ENCODE measurements around the gene MYO9A.

The MYO9A gene, protein sequence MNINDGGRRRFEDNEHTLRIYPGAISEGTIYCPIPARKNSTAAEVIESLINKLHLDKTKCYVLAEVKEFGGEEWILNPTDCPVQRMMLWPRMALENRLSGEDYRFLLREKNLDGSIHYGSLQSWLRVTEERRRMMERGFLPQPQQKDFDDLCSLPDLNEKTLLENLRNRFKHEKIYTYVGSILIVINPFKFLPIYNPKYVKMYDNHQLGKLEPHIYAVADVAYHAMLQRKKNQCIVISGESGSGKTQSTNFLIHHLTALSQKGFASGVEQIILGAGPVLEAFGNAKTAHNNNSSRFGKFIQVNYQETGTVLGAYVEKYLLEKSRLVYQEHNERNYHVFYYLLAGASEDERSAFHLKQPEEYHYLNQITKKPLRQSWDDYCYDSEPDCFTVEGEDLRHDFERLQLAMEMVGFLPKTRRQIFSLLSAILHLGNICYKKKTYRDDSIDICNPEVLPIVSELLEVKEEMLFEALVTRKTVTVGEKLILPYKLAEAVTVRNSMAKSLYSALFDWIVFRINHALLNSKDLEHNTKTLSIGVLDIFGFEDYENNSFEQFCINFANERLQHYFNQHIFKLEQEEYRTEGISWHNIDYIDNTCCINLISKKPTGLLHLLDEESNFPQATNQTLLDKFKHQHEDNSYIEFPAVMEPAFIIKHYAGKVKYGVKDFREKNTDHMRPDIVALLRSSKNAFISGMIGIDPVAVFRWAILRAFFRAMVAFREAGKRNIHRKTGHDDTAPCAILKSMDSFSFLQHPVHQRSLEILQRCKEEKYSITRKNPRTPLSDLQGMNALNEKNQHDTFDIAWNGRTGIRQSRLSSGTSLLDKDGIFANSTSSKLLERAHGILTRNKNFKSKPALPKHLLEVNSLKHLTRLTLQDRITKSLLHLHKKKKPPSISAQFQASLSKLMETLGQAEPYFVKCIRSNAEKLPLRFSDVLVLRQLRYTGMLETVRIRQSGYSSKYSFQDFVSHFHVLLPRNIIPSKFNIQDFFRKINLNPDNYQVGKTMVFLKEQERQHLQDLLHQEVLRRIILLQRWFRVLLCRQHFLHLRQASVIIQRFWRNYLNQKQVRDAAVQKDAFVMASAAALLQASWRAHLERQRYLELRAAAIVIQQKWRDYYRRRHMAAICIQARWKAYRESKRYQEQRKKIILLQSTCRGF (N-terminal part only)

DNA sequence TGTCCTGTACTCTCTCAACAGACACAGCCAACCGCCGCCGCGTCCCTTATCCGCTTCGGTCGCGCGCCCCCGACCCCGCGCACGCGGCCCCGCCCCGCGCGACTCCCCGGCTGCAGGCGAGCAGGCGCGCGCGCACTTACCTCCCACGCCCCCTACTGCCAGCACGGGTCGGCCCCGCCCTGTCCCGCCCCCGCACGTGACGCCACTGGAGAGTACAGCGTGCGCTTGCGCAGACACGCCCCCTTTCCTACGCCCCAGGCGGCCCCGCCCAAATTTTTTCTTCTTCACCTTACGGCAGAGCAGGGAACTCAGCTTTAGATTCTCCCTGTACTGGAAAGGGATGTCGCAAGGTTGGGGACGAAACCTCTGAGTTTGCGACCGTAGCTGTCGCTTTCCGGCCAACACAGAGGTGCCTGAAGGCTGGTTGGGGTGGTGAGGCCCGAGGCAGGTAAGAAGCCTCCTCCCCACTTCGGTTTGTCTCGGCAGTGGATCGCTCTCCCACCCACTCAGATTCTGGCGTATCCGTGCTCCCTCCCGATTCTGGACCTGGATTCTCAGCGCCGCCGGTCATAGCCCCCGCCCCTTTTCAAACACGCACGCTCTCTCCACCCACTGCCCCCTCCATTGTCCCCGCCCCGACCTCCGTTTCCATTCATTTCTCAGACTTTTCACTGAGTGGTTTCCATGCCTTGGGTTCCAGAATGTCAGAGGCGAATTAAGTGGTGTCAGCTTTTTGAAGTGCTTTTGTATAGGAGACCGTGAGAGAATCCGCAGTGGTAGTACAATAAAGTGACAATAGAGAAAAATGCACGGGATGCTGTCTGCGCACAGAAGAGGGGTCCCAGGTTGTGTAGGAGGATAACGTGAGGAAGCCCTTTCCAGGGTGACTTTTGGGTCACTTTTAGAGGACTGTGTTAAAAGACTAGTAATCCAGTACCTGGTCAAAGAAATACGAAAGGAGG lies at the start of gene MYO9A, which contains the start of gene SENP8:
Gene MYO9A (minus strand): TSS at position 134 of the 962 bp plus-strand sequence. CDS start 71,587 bp downstream, outside the sequence.
Gene SENP8 (plus strand): TSS at position 387 of the 962 bp plus-strand sequence. CDS start 21,221 bp downstream, outside the sequence.
- peak; percentile 95 to 96 for DNase-seq (ENCODE audit: low read depth in 2 of 2)

DNA sequence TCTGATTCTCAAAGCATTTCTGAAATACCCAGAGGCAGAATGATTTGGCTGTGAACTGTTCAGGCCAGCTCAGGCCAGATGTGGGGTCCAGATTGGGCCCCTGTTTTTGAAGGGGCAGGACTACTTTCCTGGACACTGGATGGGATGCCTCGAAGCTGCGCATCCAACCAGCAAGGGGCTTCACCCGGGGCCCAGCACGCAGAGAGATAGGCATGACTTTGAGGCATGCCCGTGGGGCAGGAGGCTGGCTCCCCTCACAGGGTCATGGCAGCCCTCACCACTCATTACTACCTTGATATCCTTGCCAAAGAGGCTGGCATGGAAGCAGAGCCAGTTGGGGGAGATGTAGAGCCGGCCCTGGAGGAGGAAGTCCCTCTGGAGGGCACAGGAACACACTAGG lies 49.5 kb upstream of the MYO9A start:
- DNase-seq (ENCODE audit: low read depth in 2 of 2): no peak

DNA sequence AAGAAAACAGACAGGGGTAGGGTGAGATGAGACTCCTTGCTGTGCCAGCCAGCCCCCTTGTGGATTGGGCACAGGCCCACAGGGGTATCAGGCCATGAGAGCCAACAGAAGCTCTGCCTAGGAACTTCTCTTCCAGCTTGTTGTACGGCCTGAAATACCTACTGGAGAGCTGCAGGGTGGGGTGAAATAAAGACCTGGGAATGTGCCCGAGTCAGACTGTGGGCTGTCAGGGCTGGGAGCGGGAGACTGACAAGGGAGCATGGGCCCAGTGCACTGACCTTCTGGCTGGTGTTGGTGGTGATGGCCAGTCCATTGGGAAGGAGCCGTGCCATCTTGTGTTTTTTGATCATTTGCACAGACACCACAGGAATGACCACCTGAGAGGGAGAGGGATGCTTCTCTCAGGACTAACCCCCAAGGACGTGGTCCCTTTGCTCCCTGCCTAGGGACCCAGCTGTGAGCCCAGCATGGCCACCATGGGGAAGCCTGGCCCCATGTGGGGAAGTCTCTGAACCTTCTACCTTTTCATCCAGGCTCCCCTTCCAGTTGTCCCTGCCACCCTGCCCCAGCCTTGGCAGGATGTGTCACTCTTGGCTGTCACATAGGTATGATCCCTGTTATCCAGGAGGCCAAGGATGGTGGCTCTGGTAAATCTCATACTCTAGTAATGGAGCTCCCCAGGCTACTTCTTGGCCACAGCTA lies 48.9 kb upstream of the MYO9A start:
- no peak for DNase-seq (ENCODE audit: low read depth in 2 of 2)

DNA sequence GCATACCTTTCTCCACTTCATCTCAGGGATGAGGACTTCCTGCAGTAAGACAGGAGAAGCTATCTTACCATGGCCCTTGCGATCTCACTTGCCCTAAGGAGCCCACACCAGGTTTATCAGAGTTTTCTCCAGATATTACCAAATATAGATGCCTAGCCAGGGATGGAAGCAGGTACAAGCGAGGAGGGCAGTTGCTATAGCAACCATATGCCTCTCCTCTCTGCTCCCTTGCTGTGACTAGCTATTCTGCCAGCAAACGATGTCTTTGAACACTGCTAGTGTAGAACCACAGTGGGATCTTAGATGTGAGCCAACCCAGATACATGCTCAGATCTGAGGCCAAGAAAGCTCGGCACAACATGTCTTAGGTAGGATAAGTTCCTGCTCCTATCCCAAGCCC lies 45.8 kb upstream of the MYO9A start:
- no peak for DNase-seq (ENCODE audit: low read depth in 2 of 2)

DNA sequence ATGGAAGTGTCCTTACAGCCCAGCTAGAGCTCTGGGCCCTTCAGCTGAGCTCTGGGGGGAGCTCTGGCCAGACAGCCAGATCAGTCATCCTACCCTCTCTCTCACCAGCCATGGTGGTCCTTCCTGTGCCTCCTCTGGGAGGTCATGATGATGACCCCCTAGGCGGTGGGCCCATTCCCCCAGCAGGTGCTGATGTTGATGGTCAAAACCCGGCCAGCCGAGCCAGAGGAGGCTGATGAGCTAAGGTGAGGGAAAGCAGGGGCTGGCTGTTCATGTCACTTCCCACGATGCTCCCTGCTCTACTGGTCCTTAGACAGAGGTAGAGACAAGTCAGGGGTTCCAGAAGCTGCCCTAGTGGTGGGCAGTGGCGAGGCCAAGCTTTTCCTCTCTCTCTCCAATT lies 44.6 kb upstream of the MYO9A start:
- no peak for DNase-seq (ENCODE audit: low read depth in 2 of 2)

DNA sequence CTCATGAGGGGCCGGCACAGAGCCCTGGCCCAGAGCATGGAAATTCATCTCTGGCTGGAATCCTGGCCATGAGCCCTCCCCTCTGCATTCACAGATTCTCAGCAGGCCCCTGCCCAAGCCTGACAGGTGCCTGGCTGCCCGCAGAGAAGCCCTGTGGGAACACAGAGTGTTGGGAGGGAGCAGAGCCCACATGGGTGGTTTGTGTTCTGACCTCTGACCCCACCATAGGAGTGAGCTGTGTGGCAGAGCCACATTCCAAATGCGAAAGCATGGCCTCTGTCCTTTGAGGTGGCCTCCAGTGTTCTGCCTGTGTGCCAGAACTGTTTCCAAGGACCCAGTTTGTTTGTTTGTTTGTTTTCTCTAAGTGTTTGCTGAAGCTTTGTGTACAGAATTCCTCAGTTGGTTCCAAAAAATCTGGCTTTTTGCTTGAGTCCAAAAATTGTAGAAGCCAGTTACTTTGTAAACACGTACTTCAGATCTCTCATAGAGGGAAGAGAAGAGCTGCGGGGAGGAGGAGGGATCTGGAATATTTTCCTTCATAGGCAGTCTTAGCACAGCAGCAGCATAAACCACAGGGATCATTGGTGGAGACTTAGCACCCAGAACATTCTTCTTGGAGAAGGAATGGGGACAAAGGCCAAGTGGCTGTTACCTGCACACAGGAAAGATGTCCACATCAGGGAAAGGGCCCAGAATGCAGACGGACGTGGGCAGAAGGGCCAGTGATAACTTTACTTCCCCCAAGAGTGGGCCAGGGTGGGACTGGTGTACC lies 43.6 kb upstream of the MYO9A start:
- no peak for DNase-seq (ENCODE audit: low read depth in 2 of 2)

DNA sequence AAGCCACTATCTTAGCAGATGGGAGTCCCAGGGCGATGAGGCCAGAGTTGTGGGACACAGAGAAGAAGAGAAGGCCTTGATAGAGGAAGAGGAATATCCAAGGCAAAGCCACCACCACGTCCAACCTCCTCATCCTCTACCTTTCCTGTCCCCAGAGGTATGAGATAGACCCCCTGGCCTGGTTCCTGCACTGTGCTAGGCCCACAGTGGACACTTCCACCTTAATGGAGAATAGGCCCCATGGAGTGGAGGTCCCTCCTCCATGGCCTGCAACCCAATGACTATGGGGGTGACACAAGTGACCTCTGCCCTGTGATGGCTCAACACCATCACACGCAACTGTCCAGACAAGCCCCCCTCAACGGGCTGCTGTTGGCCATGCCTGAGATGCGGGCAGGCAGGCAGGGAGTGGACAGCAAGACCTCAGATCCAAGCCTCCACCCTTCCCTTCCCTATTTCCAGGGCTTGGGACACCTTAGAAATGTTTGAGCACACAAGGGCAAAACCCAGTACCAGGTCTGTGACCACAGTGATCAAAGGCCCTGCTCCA lies 42.8 kb upstream of the MYO9A start:
- DNase-seq (ENCODE audit: low read depth in 2 of 2): no peak

DNA sequence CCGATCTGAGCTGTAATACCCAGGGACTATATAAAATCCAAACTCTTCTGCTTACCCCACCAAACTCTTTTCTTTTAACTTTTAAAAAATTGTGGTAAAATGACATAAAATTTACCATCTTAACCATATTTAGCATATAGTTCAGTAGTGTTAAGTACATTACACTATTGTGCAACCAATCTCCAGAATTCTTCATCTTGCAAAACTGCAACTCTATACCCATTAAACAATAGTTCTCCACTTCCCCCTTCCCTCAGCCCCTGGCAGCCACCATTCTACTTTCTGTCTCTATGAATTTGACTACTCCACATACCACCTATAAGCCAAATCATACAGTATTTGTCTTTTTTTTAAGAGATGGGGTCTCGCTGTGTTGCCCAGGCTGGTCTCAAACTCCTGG lies 39.0 kb upstream of the MYO9A start:
- no peak for DNase-seq (ENCODE audit: low read depth in 2 of 2)

DNA sequence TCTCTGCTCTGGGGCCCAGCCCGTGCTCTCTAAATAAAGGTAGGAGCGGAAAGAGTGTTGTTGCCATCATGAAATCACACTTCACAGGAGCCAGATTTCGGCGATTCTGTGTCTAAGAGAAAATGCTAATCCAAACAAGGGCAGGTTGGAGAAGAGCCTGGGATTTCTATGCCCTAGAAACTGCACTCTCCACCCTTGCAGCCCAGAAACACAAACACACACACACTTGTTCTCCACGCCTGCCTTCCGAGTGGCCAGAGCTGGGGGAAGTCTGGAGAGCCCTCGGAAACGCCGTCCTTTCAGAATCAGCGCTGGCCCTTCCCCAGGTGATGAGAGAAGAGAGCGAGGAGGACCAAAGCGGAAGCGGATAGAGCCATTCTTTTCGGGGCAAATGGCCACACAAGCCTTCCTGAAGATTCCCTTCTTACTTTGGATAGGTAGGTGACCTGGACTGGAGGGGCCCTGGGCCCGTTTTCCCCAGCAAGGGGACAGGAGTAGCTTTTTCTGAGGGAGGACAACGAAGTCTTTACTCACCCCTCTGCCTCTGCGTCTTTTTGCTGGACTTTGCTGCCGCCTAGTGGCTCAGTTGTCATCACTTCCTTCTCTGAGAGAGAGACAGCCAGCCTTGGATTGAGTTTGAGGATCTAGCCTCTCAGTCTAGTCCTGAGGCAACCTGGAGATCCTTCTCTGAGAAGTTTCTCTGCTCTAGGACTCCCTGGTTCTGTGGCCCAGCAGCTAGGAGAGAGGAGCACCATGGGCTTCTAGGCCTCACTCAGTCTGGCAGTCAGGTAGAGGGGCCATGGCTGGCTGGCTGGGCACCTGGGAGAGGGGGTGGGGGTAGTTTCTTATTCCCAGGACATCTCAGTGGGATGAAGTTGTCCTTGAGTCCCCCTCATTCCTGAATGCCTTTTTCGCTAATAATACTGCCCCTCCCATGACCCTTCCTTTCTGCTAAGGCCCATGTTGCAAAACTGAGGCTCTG lies 38.0 kb upstream of the MYO9A start:
- DNase-seq (ENCODE audit: low read depth in 2 of 2): peak; percentile 37 to 40

DNA sequence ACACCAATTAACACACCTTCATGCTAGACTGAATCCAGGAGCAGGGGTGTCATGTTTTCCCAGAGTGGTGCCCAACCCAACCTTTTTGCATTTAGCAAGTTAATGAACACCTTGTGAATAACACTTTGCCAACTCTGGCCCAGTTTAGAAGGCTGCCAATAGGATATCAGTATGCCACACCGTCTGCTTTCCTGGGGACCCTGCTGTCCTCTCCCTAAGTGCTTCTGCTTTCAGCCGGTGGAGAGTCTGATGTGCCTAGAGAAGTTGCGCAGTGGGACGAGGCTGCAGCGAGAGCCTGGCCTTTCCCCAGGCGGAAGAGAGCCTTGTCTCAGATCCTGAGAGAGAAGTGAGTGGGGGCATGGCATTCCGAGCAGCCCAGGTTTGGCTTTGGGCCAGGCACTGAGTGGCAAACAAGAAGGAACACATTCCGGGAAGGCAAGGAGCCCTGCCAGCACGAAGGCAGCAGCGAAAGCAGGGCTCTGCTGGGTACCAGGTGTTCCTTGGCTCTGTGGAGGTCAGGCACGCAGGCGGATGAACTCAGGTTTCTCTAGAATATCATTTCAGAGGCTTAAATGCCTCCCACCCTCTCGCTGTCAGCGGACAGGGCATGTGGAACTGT lies 37.2 kb upstream of the MYO9A start:
- DNase-seq (ENCODE audit: low read depth in 2 of 2): no peak

DNA sequence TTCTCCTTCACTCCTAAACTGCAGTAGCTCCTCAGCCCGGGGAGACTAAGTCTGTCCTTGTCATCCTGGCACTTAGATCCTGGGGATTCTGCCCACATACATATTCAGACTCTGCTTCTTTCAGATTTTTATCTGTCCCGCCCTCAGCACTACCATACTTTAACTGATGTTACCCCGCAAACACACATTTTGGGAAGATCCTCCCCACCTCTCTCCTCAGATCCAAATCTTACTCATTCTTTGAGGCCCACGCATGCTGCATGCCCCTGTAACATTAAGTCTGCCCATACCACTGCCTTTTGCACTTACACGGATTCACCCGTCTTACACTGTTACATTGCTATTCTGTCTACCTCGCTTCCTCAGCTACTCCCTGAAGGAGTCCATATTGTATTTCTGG lies 36.4 kb upstream of the MYO9A start:
- no peak for DNase-seq (ENCODE audit: low read depth in 2 of 2)

DNA sequence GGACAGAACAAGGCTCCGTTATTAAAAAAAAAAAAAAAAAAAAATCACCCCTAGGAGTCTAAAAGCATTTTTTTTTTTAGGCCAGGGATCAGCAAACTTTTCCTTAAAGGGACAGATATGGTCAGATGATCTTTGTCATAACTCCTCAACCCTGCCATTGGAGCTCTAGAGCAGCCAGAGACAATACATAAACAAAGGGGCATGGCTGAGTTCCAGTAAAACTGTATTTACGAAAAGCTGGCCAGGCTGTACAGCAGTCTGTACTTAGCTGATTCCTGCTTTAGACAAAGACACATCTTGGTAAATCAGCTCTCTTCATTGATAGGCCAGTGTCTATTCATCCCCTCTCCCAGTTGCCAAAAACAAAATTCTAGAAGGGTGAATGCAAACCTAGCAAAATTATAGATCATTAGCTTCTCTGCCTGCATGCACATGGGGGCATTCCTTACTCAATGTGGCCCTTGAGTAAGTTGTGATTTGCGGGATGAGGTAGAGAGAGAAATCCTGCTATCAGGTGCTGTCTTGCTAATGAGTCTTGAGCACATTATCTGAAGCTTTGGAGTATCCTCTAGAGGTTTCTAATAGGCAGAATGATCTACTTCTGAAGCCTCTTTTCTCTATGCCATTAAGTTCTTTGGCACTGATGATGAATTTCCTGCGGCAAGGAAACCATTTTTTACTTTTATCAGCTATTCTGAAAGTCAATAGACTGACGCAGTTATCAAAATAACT lies 35.5 kb upstream of the MYO9A start:
- DNase-seq (ENCODE audit: low read depth in 2 of 2): no peak

DNA sequence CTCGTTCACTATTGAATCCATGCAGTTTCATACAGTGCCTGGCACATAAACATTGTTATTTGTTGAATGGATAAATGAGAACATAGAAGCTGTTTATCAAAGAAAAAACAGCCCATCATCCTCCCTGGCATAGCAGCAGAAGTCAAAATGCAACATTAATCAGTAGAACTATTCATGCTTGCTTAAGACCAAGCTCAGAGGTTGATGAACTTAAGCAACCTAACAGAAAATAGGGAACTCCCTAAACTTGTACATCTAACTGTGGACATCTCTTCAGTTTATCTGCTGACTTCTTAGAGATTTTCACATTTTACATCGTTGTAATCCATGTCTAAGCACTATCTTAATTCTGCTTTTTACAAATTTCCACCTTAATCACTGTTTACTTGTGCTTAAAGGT lies 29.5 kb upstream of the MYO9A start:
- no peak for DNase-seq (ENCODE audit: low read depth in 2 of 2)

DNA sequence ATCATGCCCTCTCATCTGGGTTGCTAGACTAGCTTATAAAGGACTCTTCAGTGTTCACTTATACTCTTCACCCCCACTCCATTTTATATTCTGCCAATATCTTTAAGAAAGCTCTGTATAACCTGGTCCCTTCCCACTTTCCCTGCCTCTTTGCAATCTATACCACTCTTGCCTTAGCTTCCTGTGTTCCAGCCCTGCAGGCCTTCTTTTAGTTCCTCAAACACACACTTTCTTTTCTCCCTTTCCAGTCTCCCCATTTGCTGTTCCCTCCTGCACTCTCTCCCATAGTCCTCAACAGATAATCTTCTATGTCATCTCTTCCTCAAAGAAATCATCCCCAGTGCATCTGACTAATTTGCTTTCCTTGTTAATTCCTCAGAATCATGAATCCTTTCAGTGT lies 29.0 kb upstream of the MYO9A start:
- DNase-seq (ENCODE audit: low read depth in 2 of 2): no peak

DNA sequence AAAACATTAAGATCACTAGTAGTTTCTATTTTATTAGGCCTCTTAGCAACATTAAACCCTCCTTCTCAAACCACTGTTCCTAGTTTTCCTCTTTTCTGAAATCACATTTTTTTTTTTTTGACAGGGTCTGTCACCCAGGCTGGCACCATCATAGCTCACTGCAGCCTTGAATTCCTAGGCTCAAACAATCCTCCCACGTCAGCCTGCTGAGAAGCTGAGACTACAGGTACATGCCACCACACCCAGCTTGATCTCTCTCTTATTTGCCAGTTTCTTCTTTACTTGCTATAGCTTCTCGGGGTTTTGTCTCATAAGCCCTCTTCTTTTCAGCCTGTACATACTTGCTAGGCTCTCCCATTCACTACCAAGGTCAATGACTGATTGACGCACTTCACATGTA lies 28.3 kb upstream of the MYO9A start:
- DNase-seq (ENCODE audit: low read depth in 2 of 2): no peak

DNA sequence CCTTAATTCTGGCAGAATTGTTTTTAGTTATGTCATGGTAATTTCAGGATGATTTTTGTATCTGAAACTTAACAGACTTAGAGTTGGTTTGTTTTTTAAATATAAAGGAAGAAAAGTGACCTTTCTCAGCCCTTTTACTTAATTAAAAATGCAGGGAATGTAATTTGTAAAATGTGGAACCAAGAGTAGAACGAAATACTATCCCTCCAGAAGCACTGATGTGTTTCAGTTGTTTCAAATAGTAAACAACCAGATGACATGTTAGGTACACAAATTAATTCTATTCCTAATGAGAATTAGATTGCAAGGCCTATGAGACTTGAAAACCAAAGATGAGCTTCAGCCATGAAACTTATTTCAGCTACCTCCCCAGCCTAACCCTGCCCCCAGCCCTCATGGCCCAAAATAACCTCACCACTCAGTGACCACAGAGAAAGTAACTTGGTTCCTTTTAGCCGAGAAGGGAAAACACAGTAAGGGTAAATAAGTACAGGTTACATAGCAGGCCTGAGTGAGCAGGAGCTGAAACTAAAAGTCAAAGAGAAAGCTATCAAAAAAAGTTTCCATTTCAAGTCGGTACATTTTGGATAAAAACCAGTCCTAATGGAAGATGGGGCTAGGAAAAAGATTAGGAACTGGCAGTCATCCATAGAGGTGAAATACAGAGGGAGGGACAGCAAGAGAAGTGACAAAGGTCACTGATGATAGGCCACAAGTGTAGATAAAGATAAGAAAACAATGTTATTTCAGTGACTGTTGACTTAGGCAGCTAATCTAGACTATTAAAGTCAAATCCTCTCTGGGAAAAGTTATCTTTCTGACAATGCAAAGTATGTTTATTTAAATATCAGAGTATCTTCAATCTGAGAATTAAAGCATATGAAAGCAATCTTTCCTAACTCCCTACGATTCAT lies 23.5 kb upstream of the MYO9A start:
- DNase-seq (ENCODE audit: low read depth in 2 of 2): no peak

All from fibroblast of skin of left biceps (primary cell).